ENCODE measurements around the gene DUSP8.

DNA sequence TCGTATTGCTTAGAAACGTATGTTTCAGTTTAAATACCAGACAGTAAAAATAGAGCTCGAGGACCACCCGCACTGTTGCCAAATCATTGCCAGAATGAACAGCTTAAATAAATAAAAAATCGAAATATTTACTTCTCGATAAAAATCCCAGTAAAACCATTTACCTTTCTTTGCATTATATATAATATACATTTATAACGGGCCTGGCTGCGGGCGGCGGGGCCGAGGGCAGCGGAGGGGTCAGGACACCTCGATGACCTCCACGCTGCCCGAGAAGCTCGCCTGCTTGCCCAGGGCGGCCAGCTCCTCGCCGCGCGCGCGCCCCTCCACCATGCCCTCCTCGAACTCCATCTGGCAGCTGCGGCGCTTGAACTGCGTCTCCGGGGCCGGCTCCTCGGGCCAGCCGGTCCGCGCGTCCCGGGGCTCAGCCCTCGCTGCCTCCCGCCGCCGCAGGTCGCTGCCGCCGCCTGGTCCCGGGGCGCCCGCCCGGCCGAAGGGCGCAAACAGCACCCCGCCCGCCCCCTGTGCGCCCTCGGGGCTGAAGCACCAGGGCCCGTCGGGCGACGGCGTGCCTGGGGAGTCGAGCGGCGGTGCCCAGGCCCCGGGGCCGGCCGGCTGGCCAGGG lies 15.7 kb downstream of the DUSP8 start:
- TF ChIP-seq, protein P1, sequence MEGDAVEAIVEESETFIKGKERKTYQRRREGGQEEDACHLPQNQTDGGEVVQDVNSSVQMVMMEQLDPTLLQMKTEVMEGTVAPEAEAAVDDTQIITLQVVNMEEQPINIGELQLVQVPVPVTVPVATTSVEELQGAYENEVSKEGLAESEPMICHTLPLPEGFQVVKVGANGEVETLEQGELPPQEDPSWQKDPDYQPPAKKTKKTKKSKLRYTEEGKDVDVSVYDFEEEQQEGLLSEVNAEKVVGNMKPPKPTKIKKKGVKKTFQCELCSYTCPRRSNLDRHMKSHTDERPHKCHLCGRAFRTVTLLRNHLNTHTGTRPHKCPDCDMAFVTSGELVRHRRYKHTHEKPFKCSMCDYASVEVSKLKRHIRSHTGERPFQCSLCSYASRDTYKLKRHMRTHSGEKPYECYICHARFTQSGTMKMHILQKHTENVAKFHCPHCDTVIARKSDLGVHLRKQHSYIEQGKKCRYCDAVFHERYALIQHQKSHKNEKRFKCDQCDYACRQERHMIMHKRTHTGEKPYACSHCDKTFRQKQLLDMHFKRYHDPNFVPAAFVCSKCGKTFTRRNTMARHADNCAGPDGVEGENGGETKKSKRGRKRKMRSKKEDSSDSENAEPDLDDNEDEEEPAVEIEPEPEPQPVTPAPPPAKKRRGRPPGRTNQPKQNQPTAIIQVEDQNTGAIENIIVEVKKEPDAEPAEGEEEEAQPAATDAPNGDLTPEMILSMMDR (IDR thresholded peaks at IDR 0.05; ENCODE audit: insufficient read depth, low read length, poor library complexity, severe bottlenecking) = no peak
- no peak for TF ChIP-seq EZH2phosphoT487 (conservative IDR thresholded peaks at IDR 0.05; ENCODE audit: low read length)

All from SU-DHL-6 (cell line).